Neural cell (in vitro differentiated cells): Measurements from ENCODE around the gene MINAR2. TPM values are rescaled to one million over a fixed set of nuclear protein-coding genes. Genes with fewer than 3 reads are reported as not detected.

Source experiments
- H2AFZ ChIP-seq: fragments of 200-600, 300-800 bp; sonication (generic), shearing (Covaris generic); 2 replicates; pipeline ENCODE4 v1.6.0; 2014; ENCODE audit warnings: low read depth, mild to moderate bottlenecking, antibody characterized with exemption, low read length, moderate library complexity
- H3F3A ChIP-seq: fragments of 200-600 bp; shearing (Covaris generic); 2 replicates; pipeline ENCODE4 v1.6.1; 2016; ENCODE audit warnings: mild to moderate bottlenecking, moderate library complexity, mixed read lengths, antibody characterized with exemption, low read length; ENCODE audit not compliant: insufficient read depth, poor library complexity, severe bottlenecking
- H3K27ac ChIP-seq: fragments of 200-600, 300-800 bp; sonication (generic), shearing (Covaris generic); 2 replicates; pipeline ENCODE4 v1.5.1; 2014; ENCODE audit warnings: mild to moderate bottlenecking, low read length, moderate library complexity
- H3K27me3 ChIP-seq: fragments of 300-800, 200-600 bp; sonication (generic), shearing (Covaris generic); 2 replicates; pipeline ENCODE4 v1.6.0; 2014; ENCODE audit warnings: mild to moderate bottlenecking, low read depth, low read length, moderate library complexity; ENCODE audit not compliant: insufficient read depth
- H3K36me3 ChIP-seq: fragments of 300-800, 200-600 bp; sonication (generic), shearing (Covaris generic); 2 replicates; pipeline ENCODE4 v1.5.1; 2014; ENCODE audit warnings: mild to moderate bottlenecking, antibody characterized with exemption, low read length, moderate library complexity; ENCODE audit not compliant: insufficient read depth
- H3K4me2 ChIP-seq: fragments of 300-800, 200-600 bp; sonication (generic), shearing (Covaris generic); 2 replicates; pipeline ENCODE4 v1.6.0; 2014; ENCODE audit warnings: mild to moderate bottlenecking, low read length
- H3K4me3 ChIP-seq: fragments of 300-800, 200-600 bp; sonication (generic), shearing (Covaris generic); 2 replicates; pipeline ENCODE4 v1.5.1; 2014; ENCODE audit warnings: mild to moderate bottlenecking, low read length, moderate library complexity
- H3K79me2 ChIP-seq: fragments of 200-600 bp; shearing (Covaris generic); replicated peaks from 2 replicates; pipeline ENCODE4 v1.6.0; 2014; ENCODE audit warnings: mild to moderate bottlenecking, low read length, moderate library complexity; ENCODE audit not compliant: insufficient read depth
- H3K9ac ChIP-seq: fragments of 300-800, 200-600 bp; sonication (generic), shearing (Covaris generic); 2 replicates; pipeline ENCODE4 v1.6.1; 2016; ENCODE audit warnings: mild to moderate bottlenecking, low read length, mixed read lengths
- H3K9me2 ChIP-seq: fragments of 200-600 bp; shearing (Covaris generic); 2 replicates; pipeline ENCODE4 v1.6.1; 2016; ENCODE audit warnings: mild to moderate bottlenecking, low read length, mixed read lengths; ENCODE audit not compliant: insufficient read depth
- H3K9me3 ChIP-seq: fragments of 200-600, 300-800 bp; sonication (generic), shearing (Covaris generic); 2 replicates; pipeline ENCODE4 v1.6.1; 2016; ENCODE audit warnings: mild to moderate bottlenecking, mixed run types, low read length, moderate library complexity, mixed read lengths
- H4K20me1 ChIP-seq: fragments of 200-600 bp; shearing (Covaris generic); 2 replicates; pipeline ENCODE4 v1.6.1; 2016; ENCODE audit warnings: mild to moderate bottlenecking, mixed run types; ENCODE audit not compliant: insufficient read depth
- EP300 ChIP-seq: fragments of 450-650 bp; conservative IDR thresholded peaks from 2 replicates; pipeline ENCODE4 v1.6.1; 2014; ENCODE audit warnings: antibody characterized with exemption, mild to moderate bottlenecking, moderate library complexity; ENCODE audit not compliant: poor library complexity, severe bottlenecking
- EZH2 ChIP-seq: fragments of 200-600, 300-800 bp; shearing (Covaris generic), sonication (generic); IDR thresholded peaks from 2 replicates; pipeline ENCODE4 v1.6.1; 2014; ENCODE audit warnings: antibody characterized with exemption, low read length, borderline replicate concordance, mild to moderate bottlenecking; ENCODE audit not compliant: insufficient read depth, poor library complexity, severe bottlenecking
- MXI1 ChIP-seq: fragments of 450-650 bp; conservative IDR thresholded peaks from 2 replicates; pipeline ENCODE4 v1.6.1; 2014; ENCODE audit warnings: antibody characterized with exemption, mild to moderate bottlenecking; ENCODE audit not compliant: poor library complexity, severe bottlenecking
- POLR2AphosphoS5 ChIP-seq: IDR thresholded peaks from 2 replicates; pipeline ENCODE4 v1.6.1; 2012
- REST ChIP-seq: IDR thresholded peaks from 2 replicates; pipeline ENCODE4 v1.6.1; 2012; ENCODE audit warnings: borderline replicate concordance
- SMC3 ChIP-seq: fragments of 450-650 bp; conservative IDR thresholded peaks from 2 replicates; pipeline ENCODE4 v1.6.1; 2014; ENCODE audit warnings: antibody characterized with exemption, mild to moderate bottlenecking, moderate library complexity; ENCODE audit not compliant: poor library complexity
- TAF1 ChIP-seq: IDR thresholded peaks from 2 replicates; pipeline ENCODE4 v1.6.1; 2012; ENCODE audit warnings: low read depth
- polyA plus RNA-seq: library from polyadenylated mRNA; depleted of rRNA; stranded (reverse); fragments of >200 nt; gene quantifications from 2 replicates; pipeline ENCODE4 v1.2.3, GENCODE V29; 2014

MINAR2 gene
- polyA plus RNA-seq, 1 donor from 2014 or later = 0.19 TPM

- no peaks in the 10 kb centered on the region for H3K9me3 ChIP-seq
- H2AFZ ChIP-seq = no peak overlapping the region
- no peak overlapping the region for H3K27ac ChIP-seq
- TF ChIP-seq REST = no peak
- TF ChIP-seq MXI1 = no peak
- TF ChIP-seq EP300 = no peak
- TF ChIP-seq EZH2 = no peak
- no peaks in the 10 kb centered on the region for H3K9me2 ChIP-seq
- H3K79me2 ChIP-seq = no peaks in the 10 kb centered on the region
- no peak overlapping the region for H3K4me3 ChIP-seq
- H3K9ac ChIP-seq = no peak overlapping the region
- no peak overlapping the region for H3K4me2 ChIP-seq
- no peaks in the 10 kb centered on the region for H3F3A ChIP-seq
- H4K20me1 ChIP-seq = no peaks in the 10 kb centered on the region
- H3K27me3 ChIP-seq = no peaks in the 10 kb centered on the region
- no peaks in the 10 kb centered on the region for H3K36me3 ChIP-seq
These were observed 31.7 kb upstream of the MINAR2 start for GRCh38 chr5:129716235-129716634.

GRCh38 chr5:129716651-129717050 lies 31.2 kb upstream of the MINAR2 start:
- Histone ChIP-seq H3K79me2 (no peaks in the 10 kb centered on the region), H3K36me3 (no peaks in the 10 kb centered on the region), H4K20me1 (no peaks in the 10 kb centered on the region), H3K27me3 (no peaks in the 10 kb centered on the region), H3F3A (no peaks in the 10 kb centered on the region), H3K9me3 (no peaks in the 10 kb centered on the region), H3K27ac (no peak overlapping the region), H3K4me3 (no peak overlapping the region), H2AFZ (no peak overlapping the region), H3K4me2 (no peak overlapping the region), H3K9me2 (no peaks in the 10 kb centered on the region), H3K9ac (no peak overlapping the region)
- no peak for TF ChIP-seq REST
- TF ChIP-seq SMC3 = no peak
- TF ChIP-seq MXI1 = no peak
- TF ChIP-seq EZH2 = no peak
- no peak for TF ChIP-seq TAF1
- TF ChIP-seq POLR2AphosphoS5 = no peak
